Measurements from ENCODE around the gene NANOS2.

The NANOS2 gene

GRCh38 chr19:45883586-45883880, 31.0 kb downstream of the NANOS2 start:
- H4K20me1 ChIP-seq (ENCODE audit: insufficient read depth, low read length): no peaks in the 10 kb centered on the region
- DNase-seq: no peak
- no peaks in the 10 kb centered on the region for H3K9me3 ChIP-seq (replicated peaks; ENCODE audit: insufficient read depth, low read length)
- H3K9ac ChIP-seq (ENCODE audit: low read length): no peak overlapping the region
- H3K4me3 ChIP-seq (ENCODE audit: low read length): no peak overlapping the region
- H3F3A ChIP-seq (ENCODE audit: insufficient read depth, low read length): peaks cover 5% of the 10 kb centered on the region
- no peak overlapping the region for H2AFZ ChIP-seq (ENCODE audit: low read length)
- TF ChIP-seq CTCF (IDR thresholded peaks at IDR 0.05; ENCODE audit: low read length) (no peak), EZH2 (optimal IDR thresholded peaks at IDR 0.05; ENCODE audit: low read depth, low read length) (no peak)
- peaks cover 24% of the 10 kb centered on the region for H3K4me1 ChIP-seq (ENCODE audit: low read length)
- peaks cover 17% of the 10 kb centered on the region for H3K79me2 ChIP-seq (ENCODE audit: low read length)
- no peaks in the 10 kb centered on the region for H3K36me3 ChIP-seq (replicated peaks; ENCODE audit: insufficient read depth, low read length)
- H3K9me2 ChIP-seq (replicated peaks; ENCODE audit: insufficient read depth, low read length): no peaks in the 10 kb centered on the region
- H3K4me2 ChIP-seq (ENCODE audit: low read depth, low read length): peak overlapping the region; percentile 100; the same call in 1 of the 2 replicates
- peaks cover 4% of the 10 kb centered on the region; the same call in 1 of the 2 replicates for H3K27me3 ChIP-seq (replicated peaks; ENCODE audit: insufficient read depth, low read length)
- no peak overlapping the region for H3K27ac ChIP-seq (ENCODE audit: low read length)

GRCh38 chr19:45882652-45883585, 31.7 kb downstream of the NANOS2 start:
- peak overlapping the region; percentile 73 for H2AFZ ChIP-seq (ENCODE audit: low read length)
- peak; percentile 93 for DNase-seq
- peak overlapping the region; percentile 93 for H3K4me3 ChIP-seq (ENCODE audit: low read length)
- H3K4me1 ChIP-seq (ENCODE audit: low read length): peaks cover 24% of the 10 kb centered on the region
- no peaks in the 10 kb centered on the region for H3K9me3 ChIP-seq (replicated peaks; ENCODE audit: insufficient read depth, low read length)
- H3K27me3 ChIP-seq (replicated peaks; ENCODE audit: insufficient read depth, low read length): peaks cover 4% of the 10 kb centered on the region; the same call in 1 of the 2 replicates
- peak overlapping the region; percentile 46; the same call in 1 of the 2 replicates for H3K27ac ChIP-seq (ENCODE audit: low read length)
- H3K9ac ChIP-seq (ENCODE audit: low read length): peak overlapping the region; percentile 84
- no peaks in the 10 kb centered on the region for H3K9me2 ChIP-seq (replicated peaks; ENCODE audit: insufficient read depth, low read length)
- no peaks in the 10 kb centered on the region for H3K36me3 ChIP-seq (replicated peaks; ENCODE audit: insufficient read depth, low read length)
- H4K20me1 ChIP-seq (ENCODE audit: insufficient read depth, low read length): no peaks in the 10 kb centered on the region
- H3K4me2 ChIP-seq (ENCODE audit: low read depth, low read length): peak overlapping the region; percentile 100
- TF ChIP-seq EZH2 (optimal IDR thresholded peaks at IDR 0.05; ENCODE audit: low read depth, low read length) (no peak), CTCF (IDR thresholded peaks at IDR 0.05; ENCODE audit: low read length) (peak; percentile 99)
- H3F3A ChIP-seq (ENCODE audit: insufficient read depth, low read length): peaks cover 5% of the 10 kb centered on the region
- H3K79me2 ChIP-seq (ENCODE audit: low read length): peaks cover 17% of the 10 kb centered on the region

- Histone ChIP-seq H3K9me3 (replicated peaks; ENCODE audit: insufficient read depth, low read length) (no peaks in the 10 kb centered on the region), H3K27me3 (replicated peaks; ENCODE audit: insufficient read depth, low read length) (peaks cover 6% of the 10 kb centered on the region), H3K79me2 (ENCODE audit: low read length) (peaks cover 17% of the 10 kb centered on the region), H2AFZ (ENCODE audit: low read length) (peak overlapping the region; percentile 73; the same call in 1 of the 2 replicates), H3K9ac (ENCODE audit: low read length) (no peak overlapping the region), H3K27ac (ENCODE audit: low read length) (no peak overlapping the region), H3K4me1 (ENCODE audit: low read length) (peaks cover 24% of the 10 kb centered on the region), H4K20me1 (ENCODE audit: insufficient read depth, low read length) (no peaks in the 10 kb centered on the region), H3K9me2 (replicated peaks; ENCODE audit: insufficient read depth, low read length) (no peaks in the 10 kb centered on the region), H3K4me3 (ENCODE audit: low read length) (no peak overlapping the region), H3K36me3 (replicated peaks; ENCODE audit: insufficient read depth, low read length) (no peaks in the 10 kb centered on the region), H3F3A (ENCODE audit: insufficient read depth, low read length) (peaks cover 5% of the 10 kb centered on the region), H3K4me2 (ENCODE audit: low read depth, low read length) (peak overlapping the region; percentile 100)
- DNase-seq: no peak
- no peak for TF ChIP-seq EZH2 (optimal IDR thresholded peaks at IDR 0.05; ENCODE audit: low read depth, low read length)
- TF ChIP-seq EZH2phosphoT487 (IDR thresholded peaks at IDR 0.05; ENCODE audit: low read length): no peak
- no peak for TF ChIP-seq CTCF (IDR thresholded peaks at IDR 0.05; ENCODE audit: low read length)
These were observed 32.6 kb downstream of the NANOS2 start for GRCh38 chr19:45881909-45882528.
